HG02884 (cell line): ENCODE data around the gene UFSP2.

Experiments
- ATAC-seq: cut with Tn5 transposase; IDR thresholded peaks from one replicate; pipeline ENCODE4 v1.9.1; 2021; ENCODE audit warnings: mild to moderate bottlenecking, moderate library complexity; ENCODE audit not compliant: unreplicated experiment

The UFSP2 gene

DNA sequence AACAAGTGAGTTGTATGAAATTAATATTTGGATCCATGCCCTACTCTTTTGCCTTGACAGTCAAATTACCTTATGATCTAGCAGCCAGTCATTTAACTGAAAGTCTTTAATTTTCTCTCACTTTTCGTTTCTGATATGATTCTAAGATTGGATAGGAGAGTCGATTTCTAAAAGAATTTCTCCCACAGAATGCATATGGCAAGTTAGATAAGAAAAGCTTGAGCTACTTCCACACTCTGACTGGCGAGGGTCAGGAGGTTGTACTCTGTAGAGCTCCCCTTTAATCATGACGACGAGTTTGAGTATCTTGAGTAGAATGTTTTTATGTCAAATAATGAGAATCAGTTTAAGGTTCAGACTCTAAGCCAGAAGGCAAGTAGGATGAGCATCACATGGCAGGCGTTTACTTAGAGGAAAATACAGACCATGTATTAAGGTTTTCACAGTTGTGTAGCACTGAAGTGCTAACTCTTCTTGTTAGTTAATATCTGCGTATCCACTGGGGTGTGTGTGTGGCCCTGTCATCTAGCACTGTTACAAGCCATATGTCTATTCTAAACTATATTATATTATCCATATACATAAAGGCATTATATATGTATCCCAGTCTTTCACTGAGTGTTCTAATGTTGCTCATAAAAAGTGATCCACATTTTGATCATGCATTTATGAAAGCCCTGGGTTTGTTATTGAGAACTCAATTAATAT, 67.9 kb downstream of the UFSP2 start:
- ATAC-seq: no peak

- no peak for ATAC-seq
Measured at GRCh38 chr4:185357211-185357610, 68.6 kb downstream of the UFSP2 start.

GRCh38 chr4:185352741-185353140, 73.0 kb downstream of the UFSP2 start:
- ATAC-seq: no peak

DNA sequence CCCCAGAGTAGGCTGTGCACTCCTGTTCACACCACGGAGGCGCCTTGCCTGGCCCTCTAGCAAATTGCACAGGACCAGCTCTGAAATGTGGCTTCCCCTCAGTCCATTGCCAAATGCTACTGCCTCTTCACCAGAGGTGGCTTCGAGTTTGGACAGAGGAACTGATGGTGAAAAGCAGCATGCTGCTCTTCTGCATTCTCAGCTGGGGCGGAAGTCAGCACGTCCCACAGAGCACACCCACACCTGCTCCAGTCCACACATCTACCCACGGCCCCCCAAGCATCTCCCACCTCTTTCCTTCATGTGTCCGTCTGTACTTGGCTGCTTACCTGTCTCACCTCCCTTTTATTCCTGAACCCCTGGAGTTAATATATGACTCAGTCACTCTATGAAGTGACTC, 73.6 kb downstream of the UFSP2 start:
- ATAC-seq: no peak

GRCh38 chr4:185351691-185352090, 74.1 kb downstream of the UFSP2 start:
- no peak for ATAC-seq
